ENCODE results near the gene KIF22.

Gene KIF22

GRCh38 chr16:29804020-29804419, 13.5 kb downstream of the KIF22 start:
- DNase-seq (ENCODE audit: low spot score) = no peak

- no peak for DNase-seq (ENCODE audit: low spot score)
Measured at GRCh38 chr16:29804455-29805231, 14.1 kb downstream of the KIF22 start.

GRCh38 chr16:29805232-29806098, 14.9 kb downstream of the KIF22 start:
- DNase-seq (ENCODE audit: low spot score) = peak; percentile 97

GRCh38 chr16:29806099-29806579, 15.6 kb downstream of the KIF22 start, which contains the start of gene MAZ:
MAZ (plus strand) TSS chr16:29806529; CDS start chr16:29806702, 173 bp downstream.
- peak; percentile 72 for DNase-seq (ENCODE audit: low spot score)

- DNase-seq (ENCODE audit: low spot score) = no peak
Measured at GRCh38 chr16:29806641-29807425, 16.3 kb downstream of the KIF22 start.

GRCh38 chr16:29807426-29808218, 17.1 kb downstream of the KIF22 start:
- peak; percentile 89 for DNase-seq (ENCODE audit: low spot score)

- DNase-seq (ENCODE audit: low spot score) = no peak
Measured at GRCh38 chr16:29808219-29808900, 17.8 kb downstream of the KIF22 start.

- no peak for DNase-seq (ENCODE audit: low spot score)
Measured at GRCh38 chr16:29809031-29809747, 18.6 kb downstream of the KIF22 start.

- no peak for DNase-seq (ENCODE audit: low spot score)
Measured at GRCh38 chr16:29809850-29810698, 19.5 kb downstream of the KIF22 start.

- DNase-seq (ENCODE audit: low spot score) = no peak
Measured at GRCh38 chr16:29810699-29811169, 20.2 kb downstream of the KIF22 start.

GRCh38 chr16:29811170-29811895, 20.8 kb downstream of the KIF22 start:
- peak; percentile 96 for DNase-seq (ENCODE audit: low spot score)

GRCh38 chr16:29811896-29812665, 21.5 kb downstream of the KIF22 start, which contains the start of gene PRRT2:
PRRT2 (plus strand) TSS chr16:29812193; CDS start chr16:29813055, 862 bp downstream.
- DNase-seq (ENCODE audit: low spot score) = peak; percentile 64

GRCh38 chr16:29812754-29813643, 22.4 kb downstream of the KIF22 start:
- DNase-seq (ENCODE audit: low spot score) = no peak

- DNase-seq (ENCODE audit: low spot score) = no peak
Measured at GRCh38 chr16:29813644-29814562, 23.4 kb downstream of the KIF22 start.

GRCh38 chr16:29814592-29814991, 24.0 kb downstream of the KIF22 start:
- DNase-seq (ENCODE audit: low spot score) = no peak
